Esophagus squamous epithelium (tissue), 5 donors: ENCODE results near the gene LPIN2. TPM values are rescaled to one million over a fixed set of nuclear protein-coding genes. Genes with fewer than 3 reads are reported as not detected.
"Not testable (repeated sequence)": the region's sequence is repeated elsewhere in the genome, so short reads cannot be mapped to it uniquely, and the experiment has no call there.

ENCODE experiments used
- DNase-seq: peaks from one replicate; lab custom pipeline; 2025; lab: John Stamatoyannopoulos, UW
- H3K27ac ChIP-seq, 4 donors: fragments of 200-600 bp; sonication (generic); one replicate each; pipeline ENCODE4 v1.5.1; 2016 to 2019; ENCODE audit warnings: mild to moderate bottlenecking in 1 of 4
- H3K27me3 ChIP-seq, 4 donors: fragments of 200-600 bp; sonication (generic); 1 replicate in 3 of 4; 2 replicates in 1 of 4; pipeline versions ENCODE4 v1.5.1 to v1.6.0; 2017 to 2021; ENCODE audit warnings: antibody characterized with exemption in 1 of 4
- H3K36me3 ChIP-seq, 3 donors: fragments of 200-600 bp; sonication (generic); one replicate each; pipeline ENCODE4 v1.5.1; 2016 to 2019
- H3K4me1 ChIP-seq, 3 donors: fragments of 200-600 bp; sonication (generic); one replicate each; pipeline ENCODE4 v1.5.1; 2017 to 2019
- H3K4me3 ChIP-seq, 4 donors: fragments of 200-600 bp; sonication (generic); 1 replicate in 3 of 4; 2 replicates in 1 of 4; pipeline ENCODE4 v1.5.1; 2016 to 2019; ENCODE audit warnings: mild to moderate bottlenecking in 2 of 4, moderate library complexity in 1 of 4
- H3K9me3 ChIP-seq, 3 donors: fragments of 200-600 bp; sonication (generic); one replicate each; pipeline ENCODE4 v1.5.1; 2016 to 2019
- CTCF ChIP-seq, 6 experiments: fragments of 450-650 bp in 4 of 6; fragments of 200-600 bp in 2 of 6; sonication (generic) in 2 of 6; IDR thresholded peaks; one replicate each; pipeline ENCODE4 v1.5.1; 2016 to 2019; ENCODE audit warnings: antibody characterized with exemption in 6 of 6, mild to moderate bottlenecking in 4 of 6, moderate library complexity in 4 of 6
- POLR2A ChIP-seq, 4 donors: fragments of 450-650 bp; IDR thresholded peaks; one replicate each; pipeline ENCODE4 v1.6.1; 2017; ENCODE audit warnings: antibody characterized with exemption in 4 of 4, mild to moderate bottlenecking in 4 of 4, moderate library complexity in 3 of 4
- WGBS, 2 donors: methylation state at CpG; one replicate each; pipeline ENCODE4 v1.1.5; 2018; 5-methylcytosine and 5-hydroxymethylcytosine counted together
- intact Hi-C: fragments of 100-400 bp; cut with DNase I; formaldehyde crosslinking; loops from one replicate; pipeline ENCODE4 v1.15.0; 2022
- total RNA-seq, 4 donors: library from RNA; depleted of rRNA; stranded (reverse); fragments of >200 nt; gene quantifications; one replicate each; pipeline ENCODE4 v1.1.0, GENCODE V29; 2016
- donor health status: DM: yes; HTN: yes; CAD: no.

LPIN2 gene
- total RNA-seq, 4 donors from 2014 or later, result 7.2 to 17.9 (median 12.6) TPM

- intact Hi-C loops, result no loop called here
- H3K36me3 ChIP-seq, result no peaks in the 10 kb centered on the region
- 55 to 69% methylated on average over 7 to 8 of the region's 8 CpGs for WGBS, 2 donors
- H3K27ac ChIP-seq, result no peak overlapping the region
- TF ChIP-seq POLR2A (IDR thresholded peaks at IDR 0.05), result no peak
- TF ChIP-seq CTCF (IDR thresholded peaks at IDR 0.05), result no peak
- peaks cover 0 to 2% (median 0%) of the 10 kb centered on the region in 4 donors for H3K27me3 ChIP-seq
- H3K4me3 ChIP-seq, result no peak overlapping the region
- H3K4me1 ChIP-seq, result no peaks in the 10 kb centered on the region
- DNase-seq, result no peak
- no peaks in the 10 kb centered on the region for H3K9me3 ChIP-seq
Observed at GRCh38 chr18:3051718-3052410, 38.9 kb upstream of the LPIN2 start.

DNA sequence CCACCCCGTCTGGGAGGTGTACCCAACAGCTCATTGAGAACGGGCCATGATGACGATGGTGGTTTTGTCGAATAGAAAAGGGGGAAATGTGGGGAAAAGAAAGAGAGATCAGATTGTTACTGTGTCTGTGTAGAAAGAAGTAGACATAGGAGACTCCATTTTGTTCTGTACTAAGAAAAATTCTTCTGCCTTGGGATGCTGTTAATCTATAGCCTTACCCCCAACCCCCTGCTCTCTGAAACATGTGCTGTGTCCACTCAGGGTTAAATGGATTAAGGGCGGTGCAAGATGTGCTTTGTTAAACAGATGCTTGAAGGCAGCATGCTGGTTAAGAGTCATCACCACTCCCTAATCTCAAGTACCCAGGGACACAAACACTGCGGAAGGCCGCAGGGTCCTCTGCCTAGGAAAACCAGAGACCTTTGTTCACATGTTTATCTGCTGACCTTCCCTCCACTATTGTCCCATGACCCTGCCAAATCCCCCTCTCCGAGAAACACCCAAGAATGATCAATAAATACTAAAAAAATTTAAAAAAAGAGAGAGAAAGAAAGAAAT is 37.0 kb upstream of the LPIN2 start:
- DNase-seq, H3K36me3 ChIP-seq, intact Hi-C loops, H3K4me3 ChIP-seq, H3K27me3 ChIP-seq, H3K4me1 ChIP-seq, H3K9me3 ChIP-seq, H3K27ac ChIP-seq: not testable (repeated sequence)
- WGBS, 2 donors, result no CpG with 5 or more reads among the region's 8 CpGs

GRCh38 chr18:3048820-3049349 is 35.9 kb upstream of the LPIN2 start:
- Histone ChIP-seq H3K4me3 (no peak overlapping the region), H3K27ac (no peak overlapping the region), H3K9me3 (no peaks in the 10 kb centered on the region), H3K4me1 (peaks cover 0 to 11% (median 5%) of the 10 kb centered on the region in 3 donors), H3K27me3 (no peaks in the 10 kb centered on the region), H3K36me3 (no peaks in the 10 kb centered on the region)
- WGBS, 2 donors, result 67 to 92% methylated on average over 1 to 3 of the region's 3 CpGs
- intact Hi-C loops, result no loop called here
- DNase-seq, result no peak
- TF ChIP-seq CTCF (IDR thresholded peaks at IDR 0.05) (no peak), POLR2A (IDR thresholded peaks at IDR 0.05) (no peak)

DNA sequence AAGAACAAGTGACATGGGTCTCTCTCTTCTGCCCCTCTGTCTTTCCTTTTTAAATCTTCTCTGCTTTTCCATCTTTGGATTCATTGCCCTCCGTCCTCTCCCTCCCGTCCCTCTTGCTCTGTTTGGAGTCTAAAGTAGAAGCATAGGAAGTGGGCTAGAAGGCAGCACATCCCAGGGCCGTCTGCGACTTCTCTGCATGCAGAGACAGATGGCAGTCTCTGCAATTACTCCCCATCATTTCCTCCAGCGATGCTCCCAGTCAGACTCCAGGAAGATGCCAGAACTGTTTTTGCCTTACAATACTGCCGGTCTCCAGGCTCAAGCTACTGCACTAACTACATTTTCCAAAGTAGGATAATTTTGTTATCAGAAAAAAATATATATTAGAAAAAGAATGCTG is 35.2 kb upstream of the LPIN2 start:
- TF ChIP-seq POLR2A (IDR thresholded peaks at IDR 0.05), result no peak
- TF ChIP-seq CTCF (IDR thresholded peaks at IDR 0.05), result no peak
- 59 to 65% methylated on average over 6 of the region's 6 CpGs for WGBS, 2 donors
- no peak for DNase-seq
- Histone ChIP-seq H3K36me3 (no peaks in the 10 kb centered on the region), H3K4me1 (peaks cover 0 to 11% (median 5%) of the 10 kb centered on the region in 3 donors), H3K9me3 (no peaks in the 10 kb centered on the region), H3K4me3 (no peak overlapping the region), H3K27me3 (no peaks in the 10 kb centered on the region), H3K27ac (no peak overlapping the region)
- intact Hi-C loops, result no loop called here

DNA sequence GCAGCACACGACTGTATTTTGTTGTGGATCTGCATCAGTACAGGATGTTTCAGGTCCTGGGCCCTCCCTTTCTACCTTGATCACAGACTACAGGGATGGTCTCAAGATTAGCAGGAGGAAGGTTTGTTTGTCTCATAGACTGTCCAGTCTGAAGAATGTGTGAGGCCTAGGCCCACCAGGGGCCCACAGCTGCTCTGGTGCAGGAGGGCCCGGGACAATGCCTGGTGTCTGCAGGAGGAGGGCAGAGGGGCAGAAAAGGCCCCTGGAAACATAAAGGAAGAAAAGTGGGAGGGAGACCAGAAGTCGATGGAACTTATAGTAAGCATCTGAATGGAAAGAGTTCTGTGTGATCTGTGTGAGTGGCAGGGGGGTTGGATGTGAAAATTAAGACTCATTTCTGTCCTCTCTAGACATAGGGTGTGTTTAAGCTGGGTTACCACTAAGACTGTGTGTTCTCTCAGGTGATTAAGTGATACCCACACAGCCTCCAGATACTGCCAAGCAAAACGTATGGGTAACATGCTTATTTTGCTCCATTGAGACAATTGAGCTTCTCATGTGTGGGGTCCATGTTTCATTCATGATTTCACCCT is 33.4 kb upstream of the LPIN2 start:
- Histone ChIP-seq H3K4me1 (peaks cover 0 to 11% (median 5%) of the 10 kb centered on the region in 3 donors), H3K27ac (no peak overlapping the region), H3K36me3 (no peaks in the 10 kb centered on the region), H3K9me3 (no peaks in the 10 kb centered on the region), H3K27me3 (no peaks in the 10 kb centered on the region), H3K4me3 (no peak overlapping the region)
- no peak for DNase-seq
- intact Hi-C loops, result no loop called here
- no peak for TF ChIP-seq POLR2A (IDR thresholded peaks at IDR 0.05)
- no peak for TF ChIP-seq CTCF (IDR thresholded peaks at IDR 0.05)
- 61 to 71% methylated on average over 4 of the region's 4 CpGs for WGBS, 2 donors
